GM12892 (cell line): ENCODE results near the gene KIRREL1.

Experiments used
- POLR2A ChIP-seq: IDR thresholded peaks from 2 replicates; pipeline ENCODE4 v1.6.1; 2011; ENCODE audit warnings: low read depth, low read length, control low read depth
- POLR2AphosphoS5 ChIP-seq: IDR thresholded peaks from 2 replicates; pipeline ENCODE4 v1.6.1; 2011; ENCODE audit warnings: low read depth, low read length, control low read depth

DNA sequence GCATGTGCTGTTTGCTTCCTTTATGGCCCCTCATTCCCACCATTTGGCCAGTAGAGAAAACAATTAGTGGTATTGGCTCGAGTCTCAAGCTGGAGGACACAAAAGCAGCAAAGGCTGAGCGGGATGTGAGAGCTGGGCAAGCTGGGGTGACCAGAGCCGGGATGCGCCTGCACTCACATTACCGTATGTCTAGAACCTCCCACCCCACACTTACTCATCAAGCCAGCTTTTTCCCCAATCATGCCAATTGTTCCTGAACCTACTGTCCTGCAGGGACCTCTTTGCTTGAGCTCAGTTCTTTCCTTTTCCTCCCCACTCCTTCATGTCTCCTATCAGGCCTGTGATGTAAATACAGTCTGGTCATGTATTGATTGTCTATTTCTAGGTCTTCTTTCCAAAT is 45.9 kb downstream of the KIRREL1 start:
- TF ChIP-seq POLR2A (no peak), POLR2AphosphoS5 (no peak)
